HepG2 (cell line): ENCODE data around the gene ABCB6. TPM values are rescaled to one million over a fixed set of nuclear protein-coding genes. Genes with fewer than 3 reads are reported as not detected.

ENCODE experiments used
- ATAC-seq: fragments of 200-7000 bp; cut with Tn5 transposase; 3 replicates; pipeline ENCODE4 v1.9.1; 2020; ENCODE audit warnings: mild to moderate bottlenecking, moderate library complexity
- BruUV-seq: library from RNA; stranded (reverse); fragments of 400-500 nt; replicated peaks from 2 replicates; lab custom pipeline; 2021; lab: Mats Ljungman, UMichigan
- CTCF ChIA-PET: fragments of 300-600 bp; formaldehyde crosslinking; extraction: SDS; loops from one replicate; lab custom pipeline; 2021; ENCODE audit warnings: low total read pairs, inconsistent platforms, low intra/inter-chr PET ratio; lab: Yijun Ruan, JAX
- POLR2A ChIA-PET: fragments of 350-600 bp; sonication (Branson Sonifier 250); formaldehyde crosslinking; loops from one replicate; lab custom pipeline; 2020; ENCODE audit warnings: antibody characterized with exemption, inconsistent platforms; lab: Yijun Ruan, JAX
- DNase-seq: peaks from one replicate; pipeline ENCODE4 v3.0.0-alpha.2; 2015; ENCODE audit warnings: low spot score
- FAIRE-seq: peaks from 3 replicates; lab custom pipeline; 2011; peaks lifted over from hg19 to GRCh38; lab: Jason Lieb, UNC
- H2AFZ ChIP-seq: one replicate; pipeline ENCODE4 v1.6.1; 2011; ENCODE audit warnings: low read length, inconsistent platforms
- H3K27ac ChIP-seq: fragments of 300-600 bp; 3 replicates; pipeline ENCODE4 v1.8.0; 2011; ENCODE audit warnings: mixed run types, mild to moderate bottlenecking, mixed read lengths, low read length, inconsistent platforms; ENCODE audit not compliant: insufficient read depth; ENCODE audit errors: extremely low read length
- H3K27me3 ChIP-seq, 2 experiments: fragments of 200-600 bp in 1 of 2; 2 replicates in 1 of 2; 3 replicates in 1 of 2; pipeline versions ENCODE4 v1.6.0 to v1.8.0; 2011; ENCODE audit warnings: low read length in 2 of 2, mild to moderate bottlenecking in 2 of 2, moderate library complexity in 2 of 2, inconsistent platforms in 1 of 2; ENCODE audit not compliant: insufficient read depth in 2 of 2, control insufficient read depth in 1 of 2
- H3K36me3 ChIP-seq, 2 experiments: fragments of 200-600 bp in 1 of 2; replicated peaks in 1 of 2; 2 replicates in 1 of 2; 3 replicates in 1 of 2; pipeline versions ENCODE4 v1.5.1 to v1.8.0; 2011; ENCODE audit warnings: low read length in 2 of 2, inconsistent platforms in 1 of 2; ENCODE audit not compliant: insufficient read depth in 2 of 2, control insufficient read depth in 1 of 2
- H3K4me1 ChIP-seq: 2 replicates; pipeline ENCODE4 v1.5.1; 2012; ENCODE audit warnings: low read length, inconsistent platforms; ENCODE audit not compliant: insufficient read depth
- H3K4me2 ChIP-seq: 2 replicates; pipeline ENCODE4 v1.6.0; 2011; ENCODE audit warnings: low read depth, low read length, inconsistent platforms
- H3K4me3 ChIP-seq, 3 experiments: fragments of 200-600 bp in 1 of 3; sonication (generic), shearing (Covaris generic) in 1 of 3; replicated peaks in 1 of 3; 2 replicates each; pipeline ENCODE4 v1.5.1; 2011 to 2016; ENCODE audit warnings: low read length in 3 of 3, inconsistent platforms in 2 of 3, low read depth in 2 of 3, mild to moderate bottlenecking in 2 of 3, control low read depth in 1 of 3, mixed read lengths in 1 of 3; ENCODE audit not compliant: insufficient read depth in 1 of 3
- H3K79me2 ChIP-seq: one replicate; pipeline ENCODE4 v1.6.1; 2011; ENCODE audit warnings: low read length, inconsistent platforms; ENCODE audit not compliant: insufficient read depth
- H3K9ac ChIP-seq: 2 replicates; pipeline ENCODE4 v1.6.0; 2011; ENCODE audit warnings: mild to moderate bottlenecking, low read depth, low read length, inconsistent platforms; ENCODE audit not compliant: insufficient read depth
- H3K9me3 ChIP-seq: 2 replicates; pipeline ENCODE4 v1.5.1; 2012; ENCODE audit warnings: mild to moderate bottlenecking, low read length
- H4K20me1 ChIP-seq: 2 replicates; pipeline ENCODE4 v1.6.0; 2011; ENCODE audit warnings: inconsistent platforms, mild to moderate bottlenecking, low read length, moderate library complexity; ENCODE audit not compliant: insufficient read depth
- AHR ChIP-seq: IDR thresholded peaks from 2 replicates; pipeline ENCODE4 v1.6.1; 2018; ENCODE audit warnings: missing genetic modification reagents, missing compliant biosample characterization
- CC2D1A ChIP-seq: sonication (generic); formaldehyde crosslinking; IDR thresholded peaks from 2 replicates; pipeline ENCODE4 v1.8.1; 2023; ENCODE audit warnings: mild to moderate bottlenecking, missing genetic modification reagents
- ISX ChIP-seq: sonication (generic); formaldehyde crosslinking; conservative IDR thresholded peaks from 2 replicates; pipeline ENCODE4 v1.5.0; 2020; ENCODE audit warnings: missing genetic modification reagents
- PITX1 ChIP-seq: sonication (generic); formaldehyde crosslinking; IDR thresholded peaks from 2 replicates; pipeline ENCODE4 v1.5.1; 2020; ENCODE audit warnings: mild to moderate bottlenecking, missing genetic modification reagents
- PLRG1 ChIP-seq: fragments of 450-650 bp; conservative IDR thresholded peaks from 2 replicates; pipeline ENCODE4 v1.6.1; 2016
- SMARCC2 ChIP-seq: fragments of 450-650 bp; IDR thresholded peaks from 2 replicates; pipeline ENCODE4 v1.6.1; 2017; ENCODE audit warnings: antibody characterized with exemption, mild to moderate bottlenecking
- SRSF1 ChIP-seq: fragments of 200-400 bp; formaldehyde crosslinking; optimal IDR thresholded peaks from 2 replicates; pipeline ENCODE3; 2017; ENCODE audit warnings: mild to moderate bottlenecking, low read depth, low read length, moderate library complexity
- TAF1 ChIP-seq: sonication (generic); formaldehyde crosslinking; IDR thresholded peaks from 2 replicates; pipeline ENCODE4 v1.4.0; 2020; ENCODE audit warnings: missing genetic modification reagents
- TOPORS ChIP-seq: sonication (generic); formaldehyde crosslinking; IDR thresholded peaks from 2 replicates; pipeline ENCODE4 v1.8.0; 2023; ENCODE audit warnings: mild to moderate bottlenecking, missing genetic modification reagents
- ZNF12 ChIP-seq: sonication (generic); formaldehyde crosslinking; IDR thresholded peaks from 2 replicates; pipeline ENCODE4 v1.5.0; 2020; ENCODE audit warnings: missing genetic modification reagents
- ZNF331 ChIP-seq: sonication (generic); formaldehyde crosslinking; IDR thresholded peaks from 2 replicates; pipeline ENCODE4 v1.4.0; 2020; ENCODE audit warnings: missing genetic modification reagents
- ZNF337 ChIP-seq: sonication (generic); formaldehyde crosslinking; IDR thresholded peaks from 2 replicates; pipeline ENCODE4 v1.5.1; 2020; ENCODE audit warnings: missing genetic modification reagents, low read depth, mild to moderate bottlenecking, borderline replicate concordance
- ZNF382 ChIP-seq: sonication (generic); formaldehyde crosslinking; IDR thresholded peaks from 2 replicates; pipeline ENCODE4 v1.5.0; 2020; ENCODE audit warnings: missing genetic modification reagents, mild to moderate bottlenecking, borderline replicate concordance
- ZNF530 ChIP-seq: sonication (generic); formaldehyde crosslinking; IDR thresholded peaks from 2 replicates; pipeline ENCODE4 v1.5.0; 2020; ENCODE audit warnings: low read depth, mild to moderate bottlenecking, missing genetic modification reagents
- ZNF572 ChIP-seq: sonication (generic); formaldehyde crosslinking; IDR thresholded peaks from 2 replicates; pipeline ENCODE4 v1.5.1; 2020; ENCODE audit warnings: mild to moderate bottlenecking, missing genetic modification reagents
- ZNF775 ChIP-seq: sonication (generic); formaldehyde crosslinking; IDR thresholded peaks from 2 replicates; pipeline ENCODE4 v1.4.0; 2020; ENCODE audit warnings: missing genetic modification reagents, mild to moderate bottlenecking, moderate library complexity, borderline replicate concordance
- ZSCAN21 ChIP-seq: sonication (generic); formaldehyde crosslinking; IDR thresholded peaks from 2 replicates; pipeline ENCODE4 v1.8.0; 2022; ENCODE audit warnings: mild to moderate bottlenecking, missing genetic modification reagents, moderate library complexity, borderline replicate concordance
- in situ Hi-C: cut with HindIII; loops from 2 replicates; pipeline ENCODE4 v1.10.0; 2017; ENCODE audit warnings: low pct_unique_long_range_greater_than_20kb; ENCODE audit not compliant: extremely low pct_ligation_motif_present
- intact Hi-C: fragments of 100-400 bp; cut with micrococcal nuclease; formaldehyde crosslinking; loops from one replicate; pipeline ENCODE4 v1.10.0; 2022; ENCODE audit not compliant: unreplicated experiment
- polyA plus RNA-seq, 8 experiments: library from polyadenylated mRNA; depleted of rRNA in 3 of 8; stranded (reverse) in 7 of 8; unstranded in 1 of 8; fragments of >200 nt; fragmentation: Illumina TruSeq in 4 of 8; extraction: Trizol in 4 of 8; gene quantifications; 2 replicates each; pipeline versions ENCODE4 v1.2.1 to v1.2.3, GENCODE V29; 2011 to 2016; ENCODE audit warnings: low read depth in 4 of 8, missing spikeins in 1 of 8, mixed read lengths in 1 of 8; ENCODE audit not compliant: insufficient read depth in 1 of 8
- total RNA-seq, 5 experiments: library from RNA; depleted of rRNA; stranded (reverse); fragments of >200 nt; fragmentation: Illumina TruSeq; extraction: Trizol; gene quantifications; 2 replicates each; pipeline ENCODE4 v1.2.3, GENCODE V29; 2016; ENCODE audit warnings: low read depth in 1 of 5
- TF ChIP-seq, protein P1 (sequence below): sonication (generic); formaldehyde crosslinking; IDR thresholded peaks from 2 replicates; pipeline ENCODE4 v1.5.1; 2020; ENCODE audit warnings: missing genetic modification reagents, mild to moderate bottlenecking, borderline replicate concordance
- TF ChIP-seq, protein P2 (sequence below): sonication (generic); formaldehyde crosslinking; IDR thresholded peaks from 2 replicates; pipeline ENCODE4 v1.4.0; 2020; ENCODE audit warnings: missing genetic modification reagents
- TF ChIP-seq, protein P3 (sequence below): sonication (generic); formaldehyde crosslinking; IDR thresholded peaks from 2 replicates; pipeline ENCODE4 v1.4.0; 2020; ENCODE audit warnings: missing genetic modification reagents

ABCB6 gene
- total and polyA plus RNA-seq, 2 of the 13 experiments (the other 11 are each of a cell fraction or from before 2014, with no cell fraction given), result 91.1 to 137 TPM

DNA sequence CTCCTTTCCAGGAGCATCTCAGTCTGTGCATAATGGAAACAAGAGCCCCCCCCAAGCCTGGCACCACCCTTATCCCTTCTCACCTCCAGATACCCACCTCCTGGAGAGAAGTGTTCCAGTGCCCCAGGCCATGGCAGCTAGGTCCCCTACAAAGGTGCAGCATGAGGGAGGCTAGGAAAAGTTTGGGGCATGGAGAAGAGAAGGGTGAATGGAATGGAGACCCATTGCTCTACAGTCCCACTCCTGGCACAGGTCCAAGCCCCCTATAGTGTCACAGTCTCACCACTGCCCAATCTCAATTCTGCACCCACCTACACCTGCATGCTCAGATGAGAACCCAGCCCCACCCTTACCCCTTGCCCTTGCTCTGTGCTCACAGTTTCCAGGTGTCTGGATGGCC, 49.8 kb downstream of the ABCB6 start:
- H3K4me1 ChIP-seq, result peaks cover 17% of the 10 kb centered on the region
- POLR2A ChIA-PET, result interaction anchor here (1.2 to 10.4 kb wide), 3 partner anchors 8 to 76 kb away, joined by 3 to 227 read pairs (median 6); partner anchors contain the start of genes CNPPD1, GLB1L, STK16 and ZFAND2B
- H4K20me1 ChIP-seq, result no peaks in the 10 kb centered on the region
- CTCF ChIA-PET, result no interaction called here
- FAIRE-seq (no peak), DNase-seq (no peak), ATAC-seq (no peak)
- peaks cover 0 to 2% of the 10 kb centered on the region in 2 experiments; a peak in 1 of 5 replicates for H3K27me3 ChIP-seq
- H3K36me3 ChIP-seq, result peaks cover 4 to 11% of the 10 kb centered on the region in 2 experiments
- BruUV-seq, result no TSS peak
- TF ChIP-seq, protein P1, sequence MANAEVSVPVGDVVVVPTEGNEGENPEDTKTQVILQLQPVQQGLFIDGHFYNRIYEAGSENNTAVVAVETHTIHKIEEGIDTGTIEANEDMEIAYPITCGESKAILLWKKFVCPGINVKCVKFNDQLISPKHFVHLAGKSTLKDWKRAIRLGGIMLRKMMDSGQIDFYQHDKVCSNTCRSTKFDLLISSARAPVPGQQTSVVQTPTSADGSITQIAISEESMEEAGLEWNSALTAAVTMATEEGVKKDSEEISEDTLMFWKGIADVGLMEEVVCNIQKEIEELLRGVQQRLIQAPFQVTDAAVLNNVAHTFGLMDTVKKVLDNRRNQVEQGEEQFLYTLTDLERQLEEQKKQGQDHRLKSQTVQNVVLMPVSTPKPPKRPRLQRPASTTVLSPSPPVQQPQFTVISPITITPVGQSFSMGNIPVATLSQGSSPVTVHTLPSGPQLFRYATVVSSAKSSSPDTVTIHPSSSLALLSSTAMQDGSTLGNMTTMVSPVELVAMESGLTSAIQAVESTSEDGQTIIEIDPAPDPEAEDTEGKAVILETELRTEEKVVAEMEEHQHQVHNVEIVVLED (CRISPR knock-in tag), result no peak
- TF ChIP-seq, protein P2, sequence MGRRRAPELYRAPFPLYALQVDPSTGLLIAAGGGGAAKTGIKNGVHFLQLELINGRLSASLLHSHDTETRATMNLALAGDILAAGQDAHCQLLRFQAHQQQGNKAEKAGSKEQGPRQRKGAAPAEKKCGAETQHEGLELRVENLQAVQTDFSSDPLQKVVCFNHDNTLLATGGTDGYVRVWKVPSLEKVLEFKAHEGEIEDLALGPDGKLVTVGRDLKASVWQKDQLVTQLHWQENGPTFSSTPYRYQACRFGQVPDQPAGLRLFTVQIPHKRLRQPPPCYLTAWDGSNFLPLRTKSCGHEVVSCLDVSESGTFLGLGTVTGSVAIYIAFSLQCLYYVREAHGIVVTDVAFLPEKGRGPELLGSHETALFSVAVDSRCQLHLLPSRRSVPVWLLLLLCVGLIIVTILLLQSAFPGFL (CRISPR knock-in tag), result no peak
- TF ChIP-seq ZNF382 (CRISPR knock-in tag) (no peak), SMARCC2 (no peak), ZNF331 (CRISPR knock-in tag) (no peak), ZNF337 (no peak), ZSCAN21 (CRISPR knock-in tag) (no peak), ZNF775 (no peak), TAF1 (CRISPR knock-in tag) (no peak), TOPORS (no peak), ISX (CRISPR knock-in tag) (no peak), ZNF572 (CRISPR knock-in tag) (no peak), CC2D1A (CRISPR knock-in tag) (no peak), ZNF12 (no peak), PLRG1 (no peak), ZNF530 (CRISPR knock-in tag) (no peak), PITX1 (CRISPR knock-in tag) (no peak), AHR (CRISPR knock-in tag) (no peak), SRSF1 (no peak)
- TF ChIP-seq, protein P3, sequence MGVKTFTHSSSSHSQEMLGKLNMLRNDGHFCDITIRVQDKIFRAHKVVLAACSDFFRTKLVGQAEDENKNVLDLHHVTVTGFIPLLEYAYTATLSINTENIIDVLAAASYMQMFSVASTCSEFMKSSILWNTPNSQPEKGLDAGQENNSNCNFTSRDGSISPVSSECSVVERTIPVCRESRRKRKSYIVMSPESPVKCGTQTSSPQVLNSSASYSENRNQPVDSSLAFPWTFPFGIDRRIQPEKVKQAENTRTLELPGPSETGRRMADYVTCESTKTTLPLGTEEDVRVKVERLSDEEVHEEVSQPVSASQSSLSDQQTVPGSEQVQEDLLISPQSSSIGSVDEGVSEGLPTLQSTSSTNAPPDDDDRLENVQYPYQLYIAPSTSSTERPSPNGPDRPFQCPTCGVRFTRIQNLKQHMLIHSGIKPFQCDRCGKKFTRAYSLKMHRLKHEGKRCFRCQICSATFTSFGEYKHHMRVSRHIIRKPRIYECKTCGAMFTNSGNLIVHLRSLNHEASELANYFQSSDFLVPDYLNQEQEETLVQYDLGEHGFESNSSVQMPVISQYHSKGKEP (CRISPR knock-in tag), result no peak
- no peak overlapping the region for H2AFZ ChIP-seq
- H3K79me2 ChIP-seq, result no peaks in the 10 kb centered on the region
- H3K27ac ChIP-seq, result no peak overlapping the region
- no peak overlapping the region for H3K9ac ChIP-seq
- H3K4me3 ChIP-seq, result no peak overlapping the region
- intact Hi-C loops, result no loop called here
- in situ Hi-C loops, result no loop called here
- no peak overlapping the region for H3K4me2 ChIP-seq
- H3K9me3 ChIP-seq, result no peaks in the 10 kb centered on the region
